EH (cell line): ENCODE results near the gene ISCU.
"Not testable (repeated sequence)": the region's sequence is repeated elsewhere in the genome, so short reads cannot be mapped to it uniquely, and the experiment has no call there.

ENCODE experiments used
- DNase-seq: peaks from one replicate; pipeline ENCODE4 v3.0.0-alpha.2; 2015; ENCODE audit warnings: low read depth

Gene ISCU

GRCh38 chr12:108618079-108618952 is 55.9 kb downstream of the ISCU start:
- peak; percentile 82 for DNase-seq

GRCh38 chr12:108618953-108619274 is 56.5 kb downstream of the ISCU start:
- not testable (repeated sequence) for DNase-seq
